Measurements from ENCODE around the gene FCRL6.

The FCRL6 gene

GRCh38 chr1:159771127-159771895 is 30.8 kb upstream of the FCRL6 start:
- no peak overlapping the region for H3K4me2 ChIP-seq (ENCODE audit: low read length)
- no peak overlapping the region for H3K9ac ChIP-seq (ENCODE audit: low read length)
- H3K27ac ChIP-seq (ENCODE audit: low read depth, low read length, poor library complexity, severe bottlenecking) = no peak overlapping the region
- H3K4me3 ChIP-seq (ENCODE audit: low read depth, low read length, poor library complexity, severe bottlenecking) = no peak overlapping the region
- H3F3A ChIP-seq (ENCODE audit: insufficient read depth, low read length) = no peaks in the 10 kb centered on the region
- H3K36me3 ChIP-seq (ENCODE audit: insufficient read depth, low read length) = no peaks in the 10 kb centered on the region; the same call in 1 of the 2 replicates
- H3K9me2 ChIP-seq (ENCODE audit: low read depth, low read length) = no peaks in the 10 kb centered on the region
- no peaks in the 10 kb centered on the region for H3K9me3 ChIP-seq (ENCODE audit: low read length)
- H2AFZ ChIP-seq (ENCODE audit: low read length) = no peak overlapping the region
- TF ChIP-seq EZH2 (IDR thresholded peaks at IDR 0.05; ENCODE audit: borderline replicate concordance, low read length) = no peak
- no peaks in the 10 kb centered on the region for H3K4me1 ChIP-seq (ENCODE audit: insufficient read depth, low read length, severe bottlenecking)
- no peaks in the 10 kb centered on the region for H3K27me3 ChIP-seq (ENCODE audit: insufficient read depth, low read length)
- no peaks in the 10 kb centered on the region for H4K20me1 ChIP-seq (ENCODE audit: insufficient read depth, low read length)
- H3K79me2 ChIP-seq (ENCODE audit: insufficient read depth, low read length) = no peaks in the 10 kb centered on the region

GRCh38 chr1:159774465-159774864 is 27.7 kb upstream of the FCRL6 start:
- no peak overlapping the region for H3K27ac ChIP-seq (ENCODE audit: low read depth, low read length, poor library complexity, severe bottlenecking)
- no peak overlapping the region for H3K4me2 ChIP-seq (ENCODE audit: low read length)
- H3K79me2 ChIP-seq (ENCODE audit: insufficient read depth, low read length) = no peaks in the 10 kb centered on the region
- H3K4me1 ChIP-seq (ENCODE audit: insufficient read depth, low read length, severe bottlenecking) = no peaks in the 10 kb centered on the region
- no peaks in the 10 kb centered on the region for H3K9me3 ChIP-seq (ENCODE audit: low read length)
- H3K4me3 ChIP-seq (ENCODE audit: low read depth, low read length, poor library complexity, severe bottlenecking) = no peak overlapping the region
- no peaks in the 10 kb centered on the region for H3K36me3 ChIP-seq (ENCODE audit: insufficient read depth, low read length)
- no peak overlapping the region for H2AFZ ChIP-seq (ENCODE audit: low read length)
- no peaks in the 10 kb centered on the region for H4K20me1 ChIP-seq (ENCODE audit: insufficient read depth, low read length)
- TF ChIP-seq CTCF (IDR thresholded peaks at IDR 0.05; ENCODE audit: low read length) = no peak
- no peak for TF ChIP-seq EZH2 (IDR thresholded peaks at IDR 0.05; ENCODE audit: borderline replicate concordance, low read length)
- H3K9me2 ChIP-seq (ENCODE audit: low read depth, low read length) = no peaks in the 10 kb centered on the region
- H3F3A ChIP-seq (ENCODE audit: insufficient read depth, low read length) = no peaks in the 10 kb centered on the region
- H3K9ac ChIP-seq (ENCODE audit: low read length) = no peak overlapping the region
- H3K27me3 ChIP-seq (ENCODE audit: insufficient read depth, low read length) = no peaks in the 10 kb centered on the region

GRCh38 chr1:159775716-159776115 is 26.4 kb upstream of the FCRL6 start:
- Histone ChIP-seq H3K4me2 (ENCODE audit: low read length) (no peak overlapping the region), H3K79me2 (ENCODE audit: insufficient read depth, low read length) (no peaks in the 10 kb centered on the region), H3K4me3 (ENCODE audit: low read depth, low read length, poor library complexity, severe bottlenecking) (no peak overlapping the region), H3K27ac (ENCODE audit: low read depth, low read length, poor library complexity, severe bottlenecking) (no peak overlapping the region), H4K20me1 (ENCODE audit: insufficient read depth, low read length) (no peaks in the 10 kb centered on the region), H3K9me2 (ENCODE audit: low read depth, low read length) (no peaks in the 10 kb centered on the region), H3K4me1 (ENCODE audit: insufficient read depth, low read length, severe bottlenecking) (no peaks in the 10 kb centered on the region), H3F3A (ENCODE audit: insufficient read depth, low read length) (no peaks in the 10 kb centered on the region), H2AFZ (ENCODE audit: low read length) (no peak overlapping the region), H3K27me3 (ENCODE audit: insufficient read depth, low read length) (no peaks in the 10 kb centered on the region), H3K9ac (ENCODE audit: low read length) (no peak overlapping the region), H3K36me3 (ENCODE audit: insufficient read depth, low read length) (no peaks in the 10 kb centered on the region), H3K9me3 (ENCODE audit: low read length) (no peaks in the 10 kb centered on the region)
- TF ChIP-seq EZH2 (IDR thresholded peaks at IDR 0.05; ENCODE audit: borderline replicate concordance, low read length) (no peak), CTCF (IDR thresholded peaks at IDR 0.05; ENCODE audit: low read length) (no peak)

- TF ChIP-seq EZH2 (IDR thresholded peaks at IDR 0.05; ENCODE audit: borderline replicate concordance, low read length) (no peak), CTCF (IDR thresholded peaks at IDR 0.05; ENCODE audit: low read length) (no peak)
- H3K4me1 ChIP-seq (ENCODE audit: insufficient read depth, low read length, severe bottlenecking) = no peaks in the 10 kb centered on the region
- no peak overlapping the region for H3K27ac ChIP-seq (ENCODE audit: low read depth, low read length, poor library complexity, severe bottlenecking)
- H4K20me1 ChIP-seq (ENCODE audit: insufficient read depth, low read length) = no peaks in the 10 kb centered on the region
- H3K79me2 ChIP-seq (ENCODE audit: insufficient read depth, low read length) = no peaks in the 10 kb centered on the region
- H3K9me3 ChIP-seq (ENCODE audit: low read length) = no peaks in the 10 kb centered on the region
- no peaks in the 10 kb centered on the region for H3K27me3 ChIP-seq (ENCODE audit: insufficient read depth, low read length)
- no peaks in the 10 kb centered on the region for H3K36me3 ChIP-seq (ENCODE audit: insufficient read depth, low read length)
- no peaks in the 10 kb centered on the region for H3F3A ChIP-seq (ENCODE audit: insufficient read depth, low read length)
- H3K4me3 ChIP-seq (ENCODE audit: low read depth, low read length, poor library complexity, severe bottlenecking) = no peak overlapping the region
- no peak overlapping the region for H2AFZ ChIP-seq (ENCODE audit: low read length)
- H3K9ac ChIP-seq (ENCODE audit: low read length) = no peak overlapping the region
- H3K4me2 ChIP-seq (ENCODE audit: low read length) = no peak overlapping the region
- no peaks in the 10 kb centered on the region for H3K9me2 ChIP-seq (ENCODE audit: low read depth, low read length)
These were observed 23.9 kb upstream of the FCRL6 start for GRCh38 chr1:159778266-159778665.

All from OCI-LY1 (cell line).